Esophagus squamous epithelium (tissue), 4 donors: Measurements from ENCODE around the gene SUCLA2.

Experiments
- POLR2A ChIP-seq, 4 donors: fragments of 450-650 bp; IDR thresholded peaks; one replicate each; pipeline ENCODE4 v1.6.1; 2017; ENCODE audit warnings: antibody characterized with exemption in 4 of 4, mild to moderate bottlenecking in 4 of 4, moderate library complexity in 3 of 4
- TF ChIP-seq, protein P1 (sequence below), 6 experiments: fragments of 450-650 bp in 4 of 6; fragments of 200-600 bp in 2 of 6; sonication (generic) in 2 of 6; IDR thresholded peaks; one replicate each; pipeline ENCODE4 v1.5.1; 2016 to 2019; ENCODE audit warnings: antibody characterized with exemption in 6 of 6, mild to moderate bottlenecking in 4 of 6, moderate library complexity in 4 of 6

DNA sequence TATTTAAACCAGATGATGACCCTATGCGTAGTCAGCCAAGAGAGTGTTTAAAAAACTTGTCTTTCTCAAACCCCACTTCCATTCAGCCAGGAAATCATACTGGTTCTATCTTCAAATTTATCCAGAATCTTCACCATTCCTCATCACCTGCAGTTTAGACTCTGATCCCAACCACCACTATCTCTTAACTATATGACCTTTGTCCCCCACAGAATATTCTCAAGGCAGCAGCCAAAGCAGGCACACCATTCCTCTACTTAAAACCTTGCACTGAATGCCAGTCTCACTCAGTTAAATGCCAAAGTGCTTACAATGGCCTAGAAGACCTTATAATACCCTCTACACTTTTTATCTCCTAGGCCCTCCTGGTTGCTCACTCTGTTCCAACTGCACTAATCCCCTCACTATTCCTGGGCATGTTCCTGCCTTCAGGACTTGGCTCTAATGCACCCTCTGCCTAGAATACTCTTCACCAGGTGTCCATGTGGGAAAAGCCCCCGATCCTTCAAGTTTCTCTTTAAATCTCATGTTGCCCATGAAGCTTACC lies 10.1 kb downstream of the SUCLA2 start:
- TF ChIP-seq, protein P1, sequence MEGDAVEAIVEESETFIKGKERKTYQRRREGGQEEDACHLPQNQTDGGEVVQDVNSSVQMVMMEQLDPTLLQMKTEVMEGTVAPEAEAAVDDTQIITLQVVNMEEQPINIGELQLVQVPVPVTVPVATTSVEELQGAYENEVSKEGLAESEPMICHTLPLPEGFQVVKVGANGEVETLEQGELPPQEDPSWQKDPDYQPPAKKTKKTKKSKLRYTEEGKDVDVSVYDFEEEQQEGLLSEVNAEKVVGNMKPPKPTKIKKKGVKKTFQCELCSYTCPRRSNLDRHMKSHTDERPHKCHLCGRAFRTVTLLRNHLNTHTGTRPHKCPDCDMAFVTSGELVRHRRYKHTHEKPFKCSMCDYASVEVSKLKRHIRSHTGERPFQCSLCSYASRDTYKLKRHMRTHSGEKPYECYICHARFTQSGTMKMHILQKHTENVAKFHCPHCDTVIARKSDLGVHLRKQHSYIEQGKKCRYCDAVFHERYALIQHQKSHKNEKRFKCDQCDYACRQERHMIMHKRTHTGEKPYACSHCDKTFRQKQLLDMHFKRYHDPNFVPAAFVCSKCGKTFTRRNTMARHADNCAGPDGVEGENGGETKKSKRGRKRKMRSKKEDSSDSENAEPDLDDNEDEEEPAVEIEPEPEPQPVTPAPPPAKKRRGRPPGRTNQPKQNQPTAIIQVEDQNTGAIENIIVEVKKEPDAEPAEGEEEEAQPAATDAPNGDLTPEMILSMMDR (IDR thresholded peaks at IDR 0.05), result no peak
- TF ChIP-seq POLR2A (IDR thresholded peaks at IDR 0.05), result no peak
